GM18505 (cell line): ENCODE data around the gene GHR.

Experiments
- ATAC-seq: cut with Tn5 transposase; IDR thresholded peaks from one replicate; pipeline ENCODE4 v1.9.1; 2021; ENCODE audit not compliant: unreplicated experiment
- POLR2A ChIP-seq: IDR thresholded peaks from 4 replicates; pipeline ENCODE4 v1.6.1; 2011; ENCODE audit warnings: borderline replicate concordance; ENCODE audit not compliant: insufficient read depth, insufficient read length; ENCODE audit errors: extremely low read depth

GHR gene

GRCh38 chr5:42422656-42423280, 471 bp upstream of the GHR start:
- no peak for ATAC-seq

GRCh38 chr5:42426016-42426415, 2.8 kb downstream of the GHR start:
- ATAC-seq: no peak

More at GRCh38 chr5:42422656-42423280, 471 bp upstream of the GHR start:
- TF ChIP-seq POLR2A: no peak

GRCh38 chr5:42429694-42430093, 6.5 kb downstream of the GHR start:
- no peak for ATAC-seq
- no peak for TF ChIP-seq POLR2A

More at GRCh38 chr5:42426016-42426415, 2.8 kb downstream of the GHR start:
- TF ChIP-seq POLR2A: no peak

GRCh38 chr5:42434047-42434724, 10.9 kb downstream of the GHR start:
- no peak for ATAC-seq
- no peak for TF ChIP-seq POLR2A

GRCh38 chr5:42436051-42436450, 12.8 kb downstream of the GHR start:
- ATAC-seq: no peak
- TF ChIP-seq POLR2A: no peak

- ATAC-seq: no peak
- TF ChIP-seq POLR2A: no peak
These were observed 31.2 kb downstream of the GHR start for GRCh38 chr5:42454216-42454995.

GRCh38 chr5:42461033-42461432, 37.8 kb downstream of the GHR start:
- ATAC-seq: no peak

GRCh38 chr5:42461507-42461906, 38.3 kb downstream of the GHR start:
- TF ChIP-seq POLR2A: no peak
- no peak for ATAC-seq

More at GRCh38 chr5:42461033-42461432, 37.8 kb downstream of the GHR start:
- TF ChIP-seq POLR2A: no peak

GRCh38 chr5:42462083-42462482, 38.8 kb downstream of the GHR start:
- ATAC-seq: no peak
- TF ChIP-seq POLR2A: no peak

- no peak for ATAC-seq
- TF ChIP-seq POLR2A: no peak
These were observed 44.3 kb downstream of the GHR start for GRCh38 chr5:42467572-42467971.

GRCh38 chr5:42467981-42468524, 44.8 kb downstream of the GHR start:
- no peak for TF ChIP-seq POLR2A
- ATAC-seq: no peak

- no peak for TF ChIP-seq POLR2A
- peak; percentile 88 for ATAC-seq
These were observed 60.4 kb downstream of the GHR start for GRCh38 chr5:42483472-42484154.

GRCh38 chr5:42487077-42487476, 63.8 kb downstream of the GHR start:
- ATAC-seq: no peak

GRCh38 chr5:42487821-42488220, 64.6 kb downstream of the GHR start:
- ATAC-seq: no peak
- no peak for TF ChIP-seq POLR2A

More at GRCh38 chr5:42487077-42487476, 63.8 kb downstream of the GHR start:
- TF ChIP-seq POLR2A: no peak

GRCh38 chr5:42490831-42491230, 67.6 kb downstream of the GHR start:
- no peak for ATAC-seq
- no peak for TF ChIP-seq POLR2A
